Large intestine (tissue), 3 donors: ENCODE data around the gene NAALAD2. TPM values are rescaled to one million over a fixed set of nuclear protein-coding genes. Genes with fewer than 3 reads are reported as not detected.
"Not testable (repeated sequence)": the region's sequence is repeated elsewhere in the genome, so short reads cannot be mapped to it uniquely, and the experiment has no call there.

Experiments used
- DNase-seq, 2 donors: peaks; one replicate each; pipeline versions ENCODE4 v3.0.0 to v3.0.0-alpha.2; 2013
- H3K27ac ChIP-seq: one replicate; pipeline ENCODE4 v1.5.1; 2013; ENCODE audit warnings: low read length
- H3K27me3 ChIP-seq: 2 replicates; pipeline ENCODE4 v1.6.1; 2013; ENCODE audit warnings: low read length; ENCODE audit not compliant: control insufficient read depth, insufficient read depth
- H3K36me3 ChIP-seq: 2 replicates; pipeline ENCODE4 v1.6.1; 2013; ENCODE audit warnings: low read length; ENCODE audit not compliant: control insufficient read depth, insufficient read depth
- H3K4me1 ChIP-seq: one replicate; pipeline ENCODE4 v1.6.1; 2013; ENCODE audit warnings: low read length; ENCODE audit not compliant: control insufficient read depth, insufficient read depth
- H3K4me3 ChIP-seq: one replicate; pipeline ENCODE4 v1.5.1; 2013; ENCODE audit warnings: low read length
- H3K9me3 ChIP-seq: one replicate; pipeline ENCODE4 v1.6.1; 2013; ENCODE audit warnings: mild to moderate bottlenecking, low read depth, low read length, moderate library complexity; ENCODE audit not compliant: control insufficient read depth
- WGBS: methylation state at CpG from one replicate; pipeline ENCODE4 v1.1.5; 2013; ENCODE audit warnings: low lambda C conversion rate; ENCODE audit not compliant: insufficient coverage; 5-methylcytosine and 5-hydroxymethylcytosine counted together
- polyA plus RNA-seq: library from polyadenylated mRNA; unstranded; fragments of 120-200 nt; gene quantifications from one replicate; pipeline ENCODE4 v1.2.1, GENCODE V29; 2013

Gene NAALAD2
- polyA plus RNA-seq, 1 donor, result 5.1 TPM

GRCh38 chr11:90133560-90134477, 644 bp upstream of the NAALAD2 start:
- H3K4me1 ChIP-seq, result no peaks in the 10 kb centered on the region
- DNase-seq, result no peak
- H3K9me3 ChIP-seq, result no peaks in the 10 kb centered on the region
- peaks cover 10% of the 10 kb centered on the region for H3K27me3 ChIP-seq
- peak overlapping the region; percentile 48 for H3K4me3 ChIP-seq
- 16% methylated on average over 4 of the region's 11 CpGs for WGBS
- H3K27ac ChIP-seq, result no peak overlapping the region
- H3K36me3 ChIP-seq, result no peaks in the 10 kb centered on the region

- H3K4me1 ChIP-seq, result no peaks in the 10 kb centered on the region
- H3K27me3 ChIP-seq, result peaks cover 10% of the 10 kb centered on the region
- H3K9me3 ChIP-seq, result no peaks in the 10 kb centered on the region
- WGBS, result 13% methylated on average over 4 of the region's 5 CpGs
- no peak for DNase-seq
- peak overlapping the region; percentile 48 for H3K4me3 ChIP-seq
- H3K27ac ChIP-seq, result no peak overlapping the region
- no peaks in the 10 kb centered on the region for H3K36me3 ChIP-seq
These were observed 553 bp downstream of the NAALAD2 start for GRCh38 chr11:90135016-90135415.

GRCh38 chr11:90148900-90149299, 14.4 kb downstream of the NAALAD2 start:
- no peak for DNase-seq
- Histone ChIP-seq H3K27ac (no peak overlapping the region), H3K36me3 (no peaks in the 10 kb centered on the region), H3K4me3 (no peak overlapping the region), H3K4me1 (no peaks in the 10 kb centered on the region), H3K9me3 (no peaks in the 10 kb centered on the region), H3K27me3 (no peaks in the 10 kb centered on the region)
- 88% methylated on average over 1 of the region's 1 CpG for WGBS

GRCh38 chr11:90166982-90167573, 32.6 kb downstream of the NAALAD2 start:
- WGBS, result no CpG with 5 or more reads among the region's 49 CpGs
- H3K36me3 ChIP-seq, result not testable (repeated sequence)

GRCh38 chr11:90167704-90168103, 33.2 kb downstream of the NAALAD2 start:
- not testable (repeated sequence) for H3K4me1 ChIP-seq, H3K27me3 ChIP-seq, H3K9me3 ChIP-seq, H3K36me3 ChIP-seq, DNase-seq, H3K4me3 ChIP-seq, H3K27ac ChIP-seq
- WGBS, result no CpG with 5 or more reads among the region's 8 CpGs

More at GRCh38 chr11:90166982-90167573, 32.6 kb downstream of the NAALAD2 start:
- H3K4me3 ChIP-seq, H3K27me3 ChIP-seq, H3K27ac ChIP-seq, DNase-seq, H3K9me3 ChIP-seq, H3K4me1 ChIP-seq: not testable (repeated sequence)

- H3K27ac ChIP-seq, result no peak overlapping the region
- no peaks in the 10 kb centered on the region for H3K27me3 ChIP-seq
- H3K36me3 ChIP-seq, result no peaks in the 10 kb centered on the region
- H3K9me3 ChIP-seq, result no peaks in the 10 kb centered on the region
- H3K4me1 ChIP-seq, result no peaks in the 10 kb centered on the region
- no peak for DNase-seq
- H3K4me3 ChIP-seq, result no peak overlapping the region
- whole genome bisulfite sequencing, result 94% methylated on average over 3 of the region's 3 CpGs
These were observed 34.1 kb downstream of the NAALAD2 start for GRCh38 chr11:90168571-90168970.

GRCh38 chr11:90171359-90171758, 36.9 kb downstream of the NAALAD2 start:
- no peaks in the 10 kb centered on the region for H3K36me3 ChIP-seq
- no peaks in the 10 kb centered on the region for H3K9me3 ChIP-seq
- H3K4me1 ChIP-seq, result no peaks in the 10 kb centered on the region
- no peaks in the 10 kb centered on the region for H3K27me3 ChIP-seq
- no peak overlapping the region for H3K4me3 ChIP-seq
- no peak for DNase-seq
- H3K27ac ChIP-seq, result no peak overlapping the region

GRCh38 chr11:90176069-90176468, 41.6 kb downstream of the NAALAD2 start:
- Histone ChIP-seq H3K27me3 (no peaks in the 10 kb centered on the region), H3K4me1 (no peaks in the 10 kb centered on the region), H3K27ac (no peak overlapping the region), H3K9me3 (no peaks in the 10 kb centered on the region), H3K4me3 (no peak overlapping the region), H3K36me3 (no peaks in the 10 kb centered on the region)
- no peak for DNase-seq
- no CpG with 5 or more reads among the region's 1 CpG for WGBS

GRCh38 chr11:90178751-90179150, 44.3 kb downstream of the NAALAD2 start:
- no peak for DNase-seq
- Histone ChIP-seq H3K36me3 (no peaks in the 10 kb centered on the region), H3K4me3 (no peak overlapping the region), H3K27me3 (no peaks in the 10 kb centered on the region), H3K27ac (no peak overlapping the region), H3K4me1 (no peaks in the 10 kb centered on the region), H3K9me3 (no peaks in the 10 kb centered on the region)
- WGBS, result 90% methylated on average over 1 of the region's 2 CpGs

GRCh38 chr11:90179923-90180322, 45.5 kb downstream of the NAALAD2 start:
- no peaks in the 10 kb centered on the region for H3K27me3 ChIP-seq
- H3K36me3 ChIP-seq, result no peaks in the 10 kb centered on the region
- H3K4me3 ChIP-seq, result no peak overlapping the region
- no peaks in the 10 kb centered on the region for H3K4me1 ChIP-seq
- H3K27ac ChIP-seq, result no peak overlapping the region
- WGBS, result no CpG with 5 or more reads among the region's 2 CpGs
- H3K9me3 ChIP-seq, result no peaks in the 10 kb centered on the region
- DNase-seq, result no peak
